Upper lobe of left lung (tissue), 4 donors: Measurements from ENCODE around the gene PIK3R2.

Experiments
- CTCF ChIP-seq, 6 experiments: fragments of 450-650 bp in 4 of 6; fragments of 200-600 bp in 2 of 6; sonication (generic) in 2 of 6; IDR thresholded peaks; one replicate each; pipeline ENCODE4 v1.5.1; 2016 to 2019; ENCODE audit warnings: antibody characterized with exemption in 6 of 6
- EP300 ChIP-seq, 4 donors: sonication (generic); formaldehyde crosslinking; IDR thresholded peaks; one replicate each; pipeline ENCODE4 v1.5.1; 2017; ENCODE audit warnings: antibody characterized with exemption in 4 of 4, control low read depth in 2 of 4
- POLR2A ChIP-seq, 4 donors: fragments of 450-650 bp; IDR thresholded peaks; one replicate each; pipeline ENCODE4 v1.5.1; 2016 to 2017; ENCODE audit warnings: antibody characterized with exemption in 4 of 4, mild to moderate bottlenecking in 2 of 4
- POLR2AphosphoS5 ChIP-seq, 2 donors: sonication (generic); formaldehyde crosslinking; IDR thresholded peaks; one replicate each; pipeline ENCODE4 v1.5.1; 2017; ENCODE audit warnings: antibody characterized with exemption in 2 of 2

- peak in 2 of 6 experiments; percentile 15 to 27 for TF ChIP-seq CTCF (IDR thresholded peaks at IDR 0.05)
- TF ChIP-seq POLR2A (IDR thresholded peaks at IDR 0.05), result no peak
- TF ChIP-seq POLR2AphosphoS5 (IDR thresholded peaks at IDR 0.05), result no peak
- TF ChIP-seq EP300 (IDR thresholded peaks at IDR 0.05), result no peak
These were observed 49.9 kb downstream of the PIK3R2 start for GRCh38 chr19:18202778-18203407.
